Measurements from ENCODE around the gene KSR1.
"Not testable (repeated sequence)": the region's sequence is repeated elsewhere in the genome, so short reads cannot be mapped to it uniquely, and the experiment has no call there.

KSR1 gene

GRCh38 chr17:27455914-27456680, at the start of gene KSR1:
TSS of gene KSR1 (plus strand) at chr17:27456448. CDS start at chr17:27456644, 196 bp downstream.
- peak; percentile 38 for DNase-seq

GRCh38 chr17:27407916-27408864, 48.1 kb upstream of the KSR1 start:
- peak; percentile 61 for DNase-seq

- no peak for DNase-seq
Measured at GRCh38 chr17:27408891-27409290, 47.4 kb upstream of the KSR1 start.

- DNase-seq, result not testable (repeated sequence)
Measured at GRCh38 chr17:27412158-27412557, 44.1 kb upstream of the KSR1 start.

GRCh38 chr17:27413315-27413714, 42.9 kb upstream of the KSR1 start:
- no peak for DNase-seq

- no peak for DNase-seq
Measured at GRCh38 chr17:27413792-27414191, 42.5 kb upstream of the KSR1 start.

GRCh38 chr17:27414271-27414670, 42.0 kb upstream of the KSR1 start:
- no peak for DNase-seq

- DNase-seq, result no peak
Measured at GRCh38 chr17:27414694-27415093, 41.6 kb upstream of the KSR1 start.

- DNase-seq, result no peak
Measured at GRCh38 chr17:27415120-27415795, 41.0 kb upstream of the KSR1 start.

- DNase-seq, result no peak
Measured at GRCh38 chr17:27417596-27418365, 38.5 kb upstream of the KSR1 start.

- no peak for DNase-seq
Measured at GRCh38 chr17:27418366-27418615, 38.0 kb upstream of the KSR1 start.

GRCh38 chr17:27419156-27419555, 37.1 kb upstream of the KSR1 start:
- no peak for DNase-seq

- DNase-seq, result no peak
Measured at GRCh38 chr17:27420211-27420950, 35.9 kb upstream of the KSR1 start.

- DNase-seq, result no peak
Measured at GRCh38 chr17:27421111-27421510, 35.1 kb upstream of the KSR1 start.

GRCh38 chr17:27421626-27422025, 34.6 kb upstream of the KSR1 start:
- not testable (repeated sequence) for DNase-seq

GRCh38 chr17:27422601-27423000, 33.6 kb upstream of the KSR1 start:
- DNase-seq, result no peak

GRCh38 chr17:27423651-27424050, 32.6 kb upstream of the KSR1 start:
- no peak for DNase-seq

GRCh38 chr17:27424516-27424915, 31.7 kb upstream of the KSR1 start:
- no peak for DNase-seq

GRCh38 chr17:27424941-27425340, 31.3 kb upstream of the KSR1 start:
- DNase-seq, result no peak

GRCh38 chr17:27425571-27425970, 30.7 kb upstream of the KSR1 start:
- DNase-seq, result not testable (repeated sequence)

GRCh38 chr17:27425991-27426390, 30.3 kb upstream of the KSR1 start:
- no peak for DNase-seq

GRCh38 chr17:27426471-27426870, 29.8 kb upstream of the KSR1 start:
- not testable (repeated sequence) for DNase-seq
